Transverse colon (tissue), 4 donors: ENCODE measurements around the gene NYNRIN.

Source experiments
- CTCF ChIP-seq, 5 experiments: fragments of 200-600 bp in 3 of 5; fragments of 450-650 bp in 2 of 5; sonication (generic) in 3 of 5; IDR thresholded peaks; 1 replicate in 2 of 5; 2 replicates in 3 of 5; pipeline ENCODE4 v1.5.1; 2016 to 2017; ENCODE audit warnings: antibody characterized with exemption in 5 of 5, inconsistent platforms in 3 of 5, mild to moderate bottlenecking in 2 of 5, moderate library complexity in 1 of 5
- POLR2A ChIP-seq: fragments of 450-650 bp; IDR thresholded peaks from one replicate; pipeline ENCODE4 v1.6.1; 2016; ENCODE audit warnings: antibody characterized with exemption, mild to moderate bottlenecking, moderate library complexity
- POLR2AphosphoS5 ChIP-seq, 3 donors: sonication (generic); formaldehyde crosslinking; IDR thresholded peaks; one replicate each; pipeline ENCODE4 v1.6.1; 2016; ENCODE audit warnings: antibody characterized with exemption in 3 of 3

DNA sequence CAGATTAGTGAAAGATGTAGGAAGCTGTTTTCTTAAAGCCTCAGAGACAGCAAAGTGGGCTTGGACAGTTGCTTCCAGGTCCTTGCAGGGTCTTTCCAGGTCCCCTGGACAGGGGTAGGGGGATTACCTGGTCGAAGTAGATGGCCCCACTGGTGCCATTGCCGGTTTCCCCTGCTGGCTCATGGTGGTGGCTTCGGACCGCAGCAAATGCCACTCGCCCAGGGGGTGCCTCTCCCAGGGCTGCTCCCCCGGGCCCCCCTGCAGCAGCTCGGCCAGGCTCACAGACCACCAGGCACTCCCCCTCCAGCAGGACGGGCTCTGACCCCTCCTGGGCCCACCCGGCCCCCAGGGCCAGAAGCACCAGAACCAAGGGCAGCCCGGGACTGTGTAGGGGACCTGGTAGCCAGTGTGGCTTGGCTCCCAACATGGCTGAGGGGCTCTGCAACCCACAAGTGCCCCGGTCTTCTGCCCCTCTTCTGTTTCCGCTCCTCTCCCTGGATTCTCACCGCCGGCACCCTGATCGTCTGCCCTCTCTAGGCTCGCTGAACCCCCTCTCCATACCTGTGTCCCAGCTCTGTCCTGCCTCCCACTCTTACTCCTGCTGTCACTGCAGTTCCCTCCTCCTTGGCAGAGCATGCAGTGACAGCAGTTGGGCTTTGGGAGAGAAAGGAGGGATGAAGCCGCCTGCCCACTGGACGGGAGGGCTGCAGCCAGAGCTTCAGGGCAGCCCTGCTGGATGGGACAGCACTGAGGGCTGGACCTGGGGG lies 30.0 kb downstream of the NYNRIN start:
- TF ChIP-seq CTCF (IDR thresholded peaks at IDR 0.05) (no peak), POLR2A (no peak), POLR2AphosphoS5 (IDR thresholded peaks at IDR 0.05) (no peak)
